Cardiac muscle cell (in vitro differentiated cells and primary cell): ENCODE measurements around the gene NHLRC1. TPM values are rescaled to one million over a fixed set of nuclear protein-coding genes. Genes with fewer than 3 reads are reported as not detected.

Source experiments
- DNase-seq, 2 donors: peaks; one replicate each; pipeline versions ENCODE4 v3.0.0 to v3.0.0-alpha.2; 2010 to 2017; ENCODE audit warnings: low read depth in 1 of 2, low spot score in 1 of 2
- H3K27ac ChIP-seq: fragments of 200-600 bp; sonication (generic); 2 replicates; pipeline ENCODE4 v1.5.1; 2016
- H3K27me3 ChIP-seq: fragments of 200-600 bp; sonication (generic); 2 replicates; pipeline ENCODE4 v1.6.0; 2016; ENCODE audit warnings: control low read depth
- H3K36me3 ChIP-seq: fragments of 200-600 bp; sonication (generic); 2 replicates; pipeline ENCODE4 v1.5.1; 2016; ENCODE audit warnings: control low read depth
- H3K4me1 ChIP-seq: fragments of 200-600 bp; sonication (generic); 2 replicates; pipeline ENCODE4 v1.8.1; 2017; ENCODE audit warnings: low read depth, mild to moderate bottlenecking, mixed run types
- H3K4me3 ChIP-seq: fragments of 200-600 bp; sonication (generic); 2 replicates; pipeline ENCODE4 v1.5.1; 2016; ENCODE audit warnings: mild to moderate bottlenecking
- H3K9me3 ChIP-seq: fragments of 200-600 bp; sonication (generic); 2 replicates; pipeline ENCODE4 v1.5.1; 2017; ENCODE audit warnings: low read depth, mild to moderate bottlenecking, control low read depth
- CTCF ChIP-seq: IDR thresholded peaks from 2 replicates; pipeline ENCODE4 v1.5.1; 2012; ENCODE audit warnings: low read depth, mild to moderate bottlenecking, low read length
- polyA plus RNA-seq: library from polyadenylated mRNA; unstranded; fragments of >200 nt; fragmentation: Nextera tagmentation; extraction: Ambion mirVana; gene quantifications from 2 replicates; pipeline ENCODE4 v1.2.1, GENCODE V29; 2016
- total RNA-seq: library from RNA; depleted of rRNA; stranded (reverse); fragments of >200 nt; gene quantifications from 2 replicates; pipeline ENCODE4 v1.2.3, GENCODE V29; 2016

Gene NHLRC1
- total and polyA plus RNA-seq, 2 experiments from 2014 or later, result 1.3 to 3.1 TPM

GRCh38 chr6:18119236-18119635 lies 3.2 kb downstream of the NHLRC1 start:
- Histone ChIP-seq H3K27me3 (peaks cover 5% of the 10 kb centered on the region), H3K27ac (no peak overlapping the region), H3K4me1 (no peaks in the 10 kb centered on the region), H3K36me3 (no peaks in the 10 kb centered on the region), H3K4me3 (no peak overlapping the region), H3K9me3 (no peaks in the 10 kb centered on the region)
- no peak for TF ChIP-seq CTCF
- DNase-seq, result no peak

- no peaks in the 10 kb centered on the region for H3K36me3 ChIP-seq
- H3K4me1 ChIP-seq, result no peaks in the 10 kb centered on the region
- TF ChIP-seq CTCF, result no peak
- H3K9me3 ChIP-seq, result no peaks in the 10 kb centered on the region
- peaks cover 5% of the 10 kb centered on the region for H3K27me3 ChIP-seq
- no peak overlapping the region for H3K27ac ChIP-seq
- no peak for DNase-seq
- no peak overlapping the region for H3K4me3 ChIP-seq
These were observed 4.1 kb downstream of the NHLRC1 start for GRCh38 chr6:18118330-18118729.

- H3K4me1 ChIP-seq, result no peaks in the 10 kb centered on the region
- DNase-seq, result no peak
- H3K36me3 ChIP-seq, result no peaks in the 10 kb centered on the region
- TF ChIP-seq CTCF, result no peak
- no peak overlapping the region for H3K27ac ChIP-seq
- H3K9me3 ChIP-seq, result no peaks in the 10 kb centered on the region
- no peak overlapping the region for H3K4me3 ChIP-seq
- H3K27me3 ChIP-seq, result peaks cover 5% of the 10 kb centered on the region
These were observed 5.3 kb downstream of the NHLRC1 start for GRCh38 chr6:18117136-18117535.

GRCh38 chr6:18115356-18115755 lies 7.1 kb downstream of the NHLRC1 start:
- H3K4me3 ChIP-seq, result no peak overlapping the region
- TF ChIP-seq CTCF, result no peak
- H3K36me3 ChIP-seq, result no peaks in the 10 kb centered on the region
- no peaks in the 10 kb centered on the region for H3K4me1 ChIP-seq
- no peaks in the 10 kb centered on the region for H3K27me3 ChIP-seq
- H3K27ac ChIP-seq, result no peak overlapping the region
- H3K9me3 ChIP-seq, result no peaks in the 10 kb centered on the region
- no peak for DNase-seq

- Histone ChIP-seq H3K4me1 (no peaks in the 10 kb centered on the region), H3K27me3 (no peaks in the 10 kb centered on the region), H3K27ac (no peak overlapping the region), H3K9me3 (no peaks in the 10 kb centered on the region), H3K4me3 (no peak overlapping the region), H3K36me3 (no peaks in the 10 kb centered on the region)
- no peak for DNase-seq
- TF ChIP-seq CTCF, result no peak
These were observed 12.3 kb downstream of the NHLRC1 start for GRCh38 chr6:18110162-18110561.

GRCh38 chr6:18107061-18107460 lies 15.4 kb downstream of the NHLRC1 start:
- Histone ChIP-seq H3K9me3 (no peaks in the 10 kb centered on the region), H3K4me1 (no peaks in the 10 kb centered on the region), H3K27ac (no peak overlapping the region), H3K27me3 (no peaks in the 10 kb centered on the region), H3K36me3 (no peaks in the 10 kb centered on the region), H3K4me3 (no peak overlapping the region)
- DNase-seq, result no peak
- no peak for TF ChIP-seq CTCF
